Smooth muscle cell (in vitro differentiated cells): ENCODE measurements around the gene ANKRD53. TPM values are rescaled to one million over a fixed set of nuclear protein-coding genes. Genes with fewer than 3 reads are reported as not detected.
"Not testable (repeated sequence)": the region's sequence is repeated elsewhere in the genome, so short reads cannot be mapped to it uniquely, and the experiment has no call there.

Experiments
- DNase-seq: peaks from one replicate; lab custom pipeline; 2025; ENCODE audit not compliant: unreplicated experiment; lab: John Stamatoyannopoulos, UW
- H2AFZ ChIP-seq: fragments of 200-600 bp; sonication (generic); 2 replicates; pipeline ENCODE4 v1.6.0; 2016; ENCODE audit warnings: antibody characterized with exemption, low read depth, mild to moderate bottlenecking
- H3F3A ChIP-seq: fragments of 200-600 bp; sonication (generic); 2 replicates; pipeline ENCODE4 v1.6.0; 2017; ENCODE audit warnings: antibody characterized with exemption, low read depth
- H3K27ac ChIP-seq: fragments of 200-600 bp; sonication (generic); 2 replicates; pipeline ENCODE4 v1.5.1; 2016; ENCODE audit warnings: low read depth, mild to moderate bottlenecking
- H3K27me3 ChIP-seq: fragments of 200-600 bp; sonication (generic); 2 replicates; pipeline ENCODE4 v1.6.1; 2016; ENCODE audit warnings: low read depth, mild to moderate bottlenecking
- H3K36me3 ChIP-seq: fragments of 200-600 bp; sonication (generic); 2 replicates; pipeline ENCODE4 v1.5.1; 2016; ENCODE audit warnings: low read depth
- H3K4me1 ChIP-seq: fragments of 200-600 bp; sonication (generic); 2 replicates; pipeline ENCODE4 v1.5.1; 2016; ENCODE audit warnings: low read depth
- H3K4me2 ChIP-seq: fragments of 200-600 bp; sonication (generic); 2 replicates; pipeline ENCODE4 v1.6.0; 2016; ENCODE audit warnings: mild to moderate bottlenecking
- H3K4me3 ChIP-seq: fragments of 200-600 bp; sonication (generic); 2 replicates; pipeline ENCODE4 v1.5.1; 2016; ENCODE audit warnings: mild to moderate bottlenecking
- H3K79me2 ChIP-seq: fragments of 200-600 bp; sonication (generic); 2 replicates; pipeline ENCODE4 v1.6.0; 2016; ENCODE audit warnings: low read depth, mild to moderate bottlenecking
- H3K9ac ChIP-seq: fragments of 200-600 bp; sonication (generic); 2 replicates; pipeline ENCODE4 v1.6.0; 2016; ENCODE audit warnings: low read depth
- H3K9me3 ChIP-seq: fragments of 200-600 bp; sonication (generic); replicated peaks from 2 replicates; pipeline ENCODE4 v1.5.1; 2016; ENCODE audit warnings: low read depth
- H4K20me1 ChIP-seq: fragments of 200-600 bp; sonication (generic); 2 replicates; pipeline ENCODE4 v1.6.0; 2016; ENCODE audit warnings: low read depth
- CTCF ChIP-seq: fragments of 200-600 bp; sonication (generic); IDR thresholded peaks from 2 replicates; pipeline ENCODE4 v1.5.1; 2017; ENCODE audit warnings: borderline replicate concordance, mild to moderate bottlenecking, antibody characterized with exemption; ENCODE audit not compliant: insufficient read depth, poor library complexity, severe bottlenecking
- WGBS: methylation state at CpG from one replicate; pipeline ENCODE4 v1.1.7; 2016; ENCODE audit warnings: low lambda C conversion rate; 5-methylcytosine and 5-hydroxymethylcytosine counted together
- polyA plus RNA-seq: library from polyadenylated mRNA; unstranded; fragments of >200 nt; fragmentation: Nextera tagmentation; extraction: Ambion mirVana; gene quantifications from 2 replicates; pipeline ENCODE4 v1.2.1, GENCODE V29; 2016
- total RNA-seq: library from RNA; depleted of rRNA; stranded (reverse); fragments of >200 nt; gene quantifications from 2 replicates; pipeline ENCODE4 v1.2.3, GENCODE V29; 2014

Gene ANKRD53
- total and polyA plus RNA-seq, 2 experiments from 2014 or later: 1.3 to 1.9 TPM

GRCh38 chr2:71008342-71008741, 29.9 kb downstream of the ANKRD53 start:
- Histone ChIP-seq H3K9me3 (no peaks in the 10 kb centered on the region), H2AFZ (no peak overlapping the region), H3K4me2 (no peak overlapping the region), H3K4me3 (no peak overlapping the region), H3K79me2 (no peaks in the 10 kb centered on the region), H3K27me3 (no peaks in the 10 kb centered on the region), H3F3A (no peaks in the 10 kb centered on the region), H3K27ac (no peak overlapping the region), H3K4me1 (no peaks in the 10 kb centered on the region), H3K36me3 (no peaks in the 10 kb centered on the region), H4K20me1 (no peaks in the 10 kb centered on the region), H3K9ac (no peak overlapping the region)
- DNase-seq: no peak
- no peak for TF ChIP-seq CTCF
- 96% methylated on average over 13 of the region's 13 CpGs for WGBS

- H3K27ac ChIP-seq: not testable (repeated sequence)
- WGBS: 44% methylated on average over 6 of the region's 6 CpGs
Measured at GRCh38 chr2:71011786-71012185, 33.4 kb downstream of the ANKRD53 start.

GRCh38 chr2:71018625-71019024, 40.2 kb downstream of the ANKRD53 start:
- no peaks in the 10 kb centered on the region for H3K4me1 ChIP-seq
- H3K36me3 ChIP-seq: no peaks in the 10 kb centered on the region
- no peaks in the 10 kb centered on the region for H3K9me3 ChIP-seq
- no peak overlapping the region for H3K4me3 ChIP-seq
- H3K9ac ChIP-seq: no peak overlapping the region
- no peak overlapping the region for H3K27ac ChIP-seq
- no peaks in the 10 kb centered on the region for H3F3A ChIP-seq
- 84% methylated on average over 8 of the region's 8 CpGs for WGBS
- no peak overlapping the region for H3K4me2 ChIP-seq
- H3K79me2 ChIP-seq: no peaks in the 10 kb centered on the region
- H3K27me3 ChIP-seq: no peaks in the 10 kb centered on the region
- no peak overlapping the region for H2AFZ ChIP-seq
- no peak for TF ChIP-seq CTCF
- no peak for DNase-seq
- no peaks in the 10 kb centered on the region for H4K20me1 ChIP-seq

More at GRCh38 chr2:71011786-71012185, 33.4 kb downstream of the ANKRD53 start:
- not testable (repeated sequence) for H3K9me3 ChIP-seq, H3K4me3 ChIP-seq, H3K4me1 ChIP-seq, DNase-seq, H3K4me2 ChIP-seq, H4K20me1 ChIP-seq, H2AFZ ChIP-seq, H3K9ac ChIP-seq, H3F3A ChIP-seq, H3K36me3 ChIP-seq, H3K27me3 ChIP-seq, H3K79me2 ChIP-seq

- H3K9me3 ChIP-seq, H2AFZ ChIP-seq, H3K36me3 ChIP-seq, H3K79me2 ChIP-seq, H3K4me3 ChIP-seq, H4K20me1 ChIP-seq, DNase-seq, H3F3A ChIP-seq, H3K27ac ChIP-seq, H3K4me1 ChIP-seq, H3K27me3 ChIP-seq, H3K9ac ChIP-seq, H3K4me2 ChIP-seq: not testable (repeated sequence)
- WGBS: 93% methylated on average over 6 of the region's 6 CpGs
Measured at GRCh38 chr2:71019989-71020388, 41.6 kb downstream of the ANKRD53 start.

- H3K36me3 ChIP-seq, H3K4me3 ChIP-seq, H3K27ac ChIP-seq, H3F3A ChIP-seq, H3K4me1 ChIP-seq, H4K20me1 ChIP-seq, H3K79me2 ChIP-seq, H3K9ac ChIP-seq, DNase-seq, H3K4me2 ChIP-seq, H2AFZ ChIP-seq, H3K9me3 ChIP-seq, H3K27me3 ChIP-seq: not testable (repeated sequence)
- 90% methylated on average over 14 of the region's 14 CpGs for WGBS
Measured at GRCh38 chr2:71021394-71021793, 43.0 kb downstream of the ANKRD53 start.
